Keratinocyte (primary cell): ENCODE results near the gene FARP1. TPM values are rescaled to one million over a fixed set of nuclear protein-coding genes. Genes with fewer than 3 reads are reported as not detected.

ENCODE experiments used
- DNase-seq: peaks from one replicate; pipeline ENCODE4 v3.0.0-alpha.2; 2011; ENCODE audit warnings: low read depth, missing footprints, low spot score
- FAIRE-seq: peaks from 2 replicates; lab custom pipeline; 2011; peaks lifted over from hg19 to GRCh38; lab: Jason Lieb, UNC
- H2AFZ ChIP-seq: 2 replicates; pipeline ENCODE4 v1.6.0; 2012; ENCODE audit warnings: low read length, control low read depth, inconsistent platforms; ENCODE audit not compliant: control insufficient read depth
- H3K27ac ChIP-seq: 2 replicates; pipeline ENCODE4 v1.5.1; 2011; ENCODE audit warnings: low read length; ENCODE audit not compliant: control insufficient read depth, insufficient read depth
- H3K27me3 ChIP-seq: 3 replicates; pipeline ENCODE4 v1.6.0; 2011; ENCODE audit warnings: low read length; ENCODE audit not compliant: control insufficient read depth, insufficient read depth; ENCODE audit errors: extremely low read depth
- H3K36me3 ChIP-seq, 2 experiments: 2 replicates in 1 of 2; 3 replicates in 1 of 2; pipeline ENCODE4 v1.5.1; 2011; ENCODE audit warnings: low read length in 2 of 2, mild to moderate bottlenecking in 1 of 2; ENCODE audit not compliant: control insufficient read depth in 2 of 2, insufficient read depth in 2 of 2; ENCODE audit errors: extremely low read depth in 1 of 2
- H3K4me1 ChIP-seq: 3 replicates; pipeline ENCODE4 v1.5.1; 2011; ENCODE audit warnings: low read length; ENCODE audit not compliant: control insufficient read depth, insufficient read depth; ENCODE audit errors: extremely low read depth
- H3K4me2 ChIP-seq: 3 replicates; pipeline ENCODE4 v1.6.0; 2011; ENCODE audit warnings: low read depth, low read length; ENCODE audit not compliant: control insufficient read depth, insufficient read depth; ENCODE audit errors: extremely low read depth
- H3K4me3 ChIP-seq, 3 experiments: fragments of 200-600 bp in 1 of 3; sonication (generic) in 1 of 3; 2 replicates in 2 of 3; 3 replicates in 1 of 3; pipeline ENCODE4 v1.5.1; 2011 to 2016; ENCODE audit warnings: low read length in 3 of 3, mild to moderate bottlenecking in 3 of 3, control low read depth in 2 of 3, inconsistent platforms in 1 of 3, low read depth in 1 of 3, mixed read lengths in 1 of 3, mixed run types in 1 of 3, moderate library complexity in 1 of 3; ENCODE audit not compliant: control insufficient read depth in 2 of 3, insufficient read depth in 2 of 3; ENCODE audit errors: extremely low read depth in 1 of 3
- H3K79me2 ChIP-seq: 2 replicates; pipeline ENCODE4 v1.6.0; 2012; ENCODE audit warnings: low read length; ENCODE audit not compliant: control insufficient read depth, insufficient read depth
- H3K9ac ChIP-seq: 3 replicates; pipeline ENCODE4 v1.6.0; 2011; ENCODE audit warnings: low read length; ENCODE audit not compliant: control insufficient read depth, insufficient read depth; ENCODE audit errors: extremely low read depth
- H3K9me1 ChIP-seq: 3 replicates; pipeline ENCODE4 v1.6.0; 2011; ENCODE audit warnings: low read length; ENCODE audit not compliant: control insufficient read depth, insufficient read depth; ENCODE audit errors: extremely low read depth
- H3K9me3 ChIP-seq: 2 replicates; pipeline ENCODE4 v1.5.1; 2012; ENCODE audit warnings: low read depth, low read length; ENCODE audit not compliant: control insufficient read depth
- H4K20me1 ChIP-seq: 3 replicates; pipeline ENCODE4 v1.6.0; 2011; ENCODE audit warnings: low read length; ENCODE audit not compliant: control insufficient read depth, insufficient read depth; ENCODE audit errors: extremely low read depth
- CTCF ChIP-seq, 3 experiments: IDR thresholded peaks in 1 of 3; conservative IDR thresholded peaks in 1 of 3; optimal IDR thresholded peaks in 1 of 3; 2 replicates in 2 of 3; 3 replicates in 1 of 3; pipeline versions ENCODE3 to v1.5.1; 2011; ENCODE audit warnings: low read length in 3 of 3, mild to moderate bottlenecking in 3 of 3, moderate library complexity in 2 of 3, control low read depth in 1 of 3, inconsistent platforms in 1 of 3; ENCODE audit not compliant: insufficient read depth in 2 of 3; ENCODE audit errors: extremely low read depth in 1 of 3
- EZH2 ChIP-seq: IDR thresholded peaks from one replicate; pipeline ENCODE4 v1.6.1; 2012; ENCODE audit warnings: inconsistent platforms, mild to moderate bottlenecking, low read length, moderate library complexity
- dilution Hi-C: fragments of 300-500 bp; cut with MboI; formaldehyde crosslinking; loops from one replicate; pipeline ENCODE4 v1.7.0; 2020; ENCODE audit warnings: low sequenced_read_pairs; ENCODE audit not compliant: extremely low pct_ligation_motif_present
- polyA plus RNA-seq, 5 experiments: library from polyadenylated mRNA; depleted of rRNA in 3 of 5; stranded (reverse) in 3 of 5; stranded (forward) in 1 of 5; unstranded in 1 of 5; fragments of >200 nt; gene quantifications; 1 replicate in 1 of 5; 2 replicates in 3 of 5; 3 replicates in 1 of 5; pipeline versions ENCODE4 v1.2.1 to v1.2.3, GENCODE V29; 2011 to 2012; ENCODE audit warnings: missing spikeins in 2 of 5, low read depth in 1 of 5, low replicate concordance in 1 of 5

The FARP1 gene
- polyA plus RNA-seq, 1 donor (not counting 4 experiments of a cell fraction or from before 2014, with no cell fraction given): 10.3 TPM

GRCh38 chr13:98190889-98191444, 48.1 kb downstream of the FARP1 start:
- TF ChIP-seq CTCF (optimal IDR thresholded peaks at IDR 0.05 in 1 of 3, IDR thresholded peaks at IDR 0.05 in 1 of 3, conservative IDR thresholded peaks at IDR 0.05 in 1 of 3; ENCODE audit: extremely low read depth in 1 of 3, insufficient read depth in 2 of 3, low read length in 3 of 3) (no peak), EZH2 (no peak)
- H3K4me1 ChIP-seq: no peaks in the 10 kb centered on the region
- H3K4me2 ChIP-seq: no peak overlapping the region
- H3K79me2 ChIP-seq: no peaks in the 10 kb centered on the region
- no peak overlapping the region for H2AFZ ChIP-seq
- H3K4me3 ChIP-seq: no peak overlapping the region
- no peak for FAIRE-seq
- no peaks in the 10 kb centered on the region for H4K20me1 ChIP-seq
- dilution Hi-C loops: no loop called here
- no peak for DNase-seq
- no peaks in the 10 kb centered on the region for H3K27me3 ChIP-seq
- no peak overlapping the region for H3K9ac ChIP-seq
- no peaks in the 10 kb centered on the region for H3K9me1 ChIP-seq
- H3K27ac ChIP-seq: no peak overlapping the region
- H3K9me3 ChIP-seq: no peaks in the 10 kb centered on the region
- H3K36me3 ChIP-seq: no peaks in the 10 kb centered on the region

GRCh38 chr13:98192008-98192407, 49.1 kb downstream of the FARP1 start:
- Histone ChIP-seq H3K9me1 (no peaks in the 10 kb centered on the region), H3K9ac (no peak overlapping the region), H3K27ac (no peak overlapping the region), H2AFZ (no peak overlapping the region), H3K36me3 (no peaks in the 10 kb centered on the region), H3K4me3 (no peak overlapping the region), H3K27me3 (no peaks in the 10 kb centered on the region), H3K9me3 (no peaks in the 10 kb centered on the region), H3K79me2 (no peaks in the 10 kb centered on the region), H3K4me1 (no peaks in the 10 kb centered on the region), H4K20me1 (no peaks in the 10 kb centered on the region), H3K4me2 (no peak overlapping the region)
- FAIRE-seq (no peak), DNase-seq (no peak)
- dilution Hi-C loops: no loop called here
- TF ChIP-seq CTCF (optimal IDR thresholded peaks at IDR 0.05 in 1 of 3, IDR thresholded peaks at IDR 0.05 in 1 of 3, conservative IDR thresholded peaks at IDR 0.05 in 1 of 3; ENCODE audit: extremely low read depth in 1 of 3, insufficient read depth in 2 of 3, low read length in 3 of 3): no peak
- TF ChIP-seq EZH2: no peak
